Measurements from ENCODE around the gene NAALADL2.

GRCh38 chr3:175475765-175476164 lies 616.6 kb downstream of the NAALADL2 start:
- no peak for TF ChIP-seq CTCF (IDR thresholded peaks at IDR 0.05 in 4 of 5, conservative IDR thresholded peaks at IDR 0.05 in 1 of 5)
- no peak for TF ChIP-seq POLR2A (IDR thresholded peaks at IDR 0.05)

Data from gastrocnemius medialis (tissue), 4 donors.